HG03432 (cell line): ENCODE results near the gene TFPT.

Experiments used
- ATAC-seq: cut with Tn5 transposase; IDR thresholded peaks from one replicate; pipeline ENCODE4 v1.9.1; 2021; ENCODE audit warnings: mild to moderate bottlenecking, moderate library complexity; ENCODE audit not compliant: unreplicated experiment

TFPT gene

GRCh38 chr19:54115109-54116063 is at the start of gene TFPT, which contains the start of gene PRPF31:
TFPT (minus strand) TSS chr19:54115657; CDS start chr19:54115269, 388 bp downstream.
PRPF31 (plus strand) TSS chr19:54115754; CDS start chr19:54118279, 2,525 bp downstream.
- ATAC-seq: peak; percentile 82

GRCh38 chr19:54165222-54165621 is 49.8 kb upstream of the TFPT start:
- no peak for ATAC-seq

- ATAC-seq: no peak
These were observed 49.1 kb upstream of the TFPT start for GRCh38 chr19:54164369-54165068.

GRCh38 chr19:54162884-54163283 is 47.4 kb upstream of the TFPT start:
- no peak for ATAC-seq

- no peak for ATAC-seq
These were observed 46.9 kb upstream of the TFPT start for GRCh38 chr19:54162241-54162805.

GRCh38 chr19:54160854-54161253 is 45.4 kb upstream of the TFPT start:
- no peak for ATAC-seq

- ATAC-seq: peak; percentile 3
These were observed 44.8 kb upstream of the TFPT start for GRCh38 chr19:54160182-54160811.

- ATAC-seq: peak; percentile 87
These were observed 44.1 kb upstream of the TFPT start, which contains the start of gene LENG1 for GRCh38 chr19:54159352-54160181. LENG1 (minus strand) TSS chr19:54159721; CDS start chr19:54159695, 26 bp downstream.

- ATAC-seq: no peak
These were observed 43.4 kb upstream of the TFPT start for GRCh38 chr19:54158812-54159351.

- ATAC-seq: no peak
These were observed 41.5 kb upstream of the TFPT start for GRCh38 chr19:54156953-54157352.

- ATAC-seq: no peak
These were observed 41.0 kb upstream of the TFPT start for GRCh38 chr19:54156490-54156889.

- ATAC-seq: no peak
These were observed 40.2 kb upstream of the TFPT start for GRCh38 chr19:54155694-54156093.

- ATAC-seq: no peak
These were observed 39.3 kb upstream of the TFPT start for GRCh38 chr19:54154603-54155345.

- no peak for ATAC-seq
These were observed 38.4 kb upstream of the TFPT start for GRCh38 chr19:54153731-54154326.

- no peak for ATAC-seq
These were observed 37.5 kb upstream of the TFPT start for GRCh38 chr19:54152878-54153524.

GRCh38 chr19:54152267-54152666 is 36.8 kb upstream of the TFPT start:
- no peak for ATAC-seq

- no peak for ATAC-seq
These were observed 36.0 kb upstream of the TFPT start for GRCh38 chr19:54151362-54152035.
